OCI-LY3 (cell line): ENCODE results near the gene ZNF544.

ENCODE experiments used
- H2AFZ ChIP-seq: fragments of 200-600, 300-600 bp; shearing (Covaris generic); 2 replicates; pipeline ENCODE4 v1.6.0; 2014; ENCODE audit warnings: antibody characterized with exemption, low read depth, low read length
- H3K27ac ChIP-seq: fragments of 200-600, 300-600 bp; sonication (generic); 2 replicates; pipeline ENCODE4 v1.5.1; 2014; ENCODE audit warnings: mild to moderate bottlenecking, low read length, moderate library complexity, mixed read lengths
- H3K27me3 ChIP-seq: fragments of 200-600, 300-600 bp; sonication (generic); 2 replicates; pipeline ENCODE4 v1.6.1; 2014; ENCODE audit warnings: low read depth, low read length, mixed read lengths
- H3K36me3 ChIP-seq: fragments of 200-600, 300-600 bp; sonication (generic); replicated peaks from 2 replicates; pipeline ENCODE3; 2014; ENCODE audit warnings: low read depth, low read length, mixed read lengths
- H3K4me1 ChIP-seq: fragments of 300-600, 200-600 bp; sonication (generic); 2 replicates; pipeline ENCODE4 v1.6.1; 2014; ENCODE audit warnings: low read length, mixed read lengths
- H3K4me2 ChIP-seq: fragments of 200-600, 300-600 bp; sonication (generic); 2 replicates; pipeline ENCODE4 v1.6.1; 2014; ENCODE audit warnings: low read length, mixed read lengths
- H3K4me3 ChIP-seq: fragments of 300-600, 200-600 bp; sonication (generic); 2 replicates; pipeline ENCODE4 v1.5.1; 2014; ENCODE audit warnings: antibody characterized with exemption, mild to moderate bottlenecking, low read length, moderate library complexity
- H3K79me2 ChIP-seq: fragments of 300-600, 200-600 bp; shearing (Covaris generic); 2 replicates; pipeline ENCODE4 v1.6.1; 2014; ENCODE audit warnings: mild to moderate bottlenecking, low read length, mixed read lengths
- H3K9ac ChIP-seq: fragments of 300-600, 200-600 bp; shearing (Covaris generic); 2 replicates; pipeline ENCODE4 v1.6.0; 2014; ENCODE audit warnings: mild to moderate bottlenecking, low read length, moderate library complexity
- H3K9me3 ChIP-seq: fragments of 200-600, 300-600 bp; shearing (Covaris generic); 2 replicates; pipeline ENCODE4 v1.6.1; 2014; ENCODE audit warnings: low read length, mixed read lengths; ENCODE audit not compliant: insufficient read depth
- H4K20me1 ChIP-seq: fragments of 200-600, 300-600 bp; sonication (generic); 2 replicates; pipeline ENCODE4 v1.6.1; 2016; ENCODE audit warnings: low read length, mixed read lengths; ENCODE audit not compliant: insufficient read depth
- EZH2phosphoT487 ChIP-seq: fragments of 200-600 bp; shearing (Covaris generic); IDR thresholded peaks from 2 replicates; pipeline ENCODE4 v1.6.1; 2018; ENCODE audit warnings: antibody characterized with exemption, mixed run types, low read depth
- TF ChIP-seq, protein P1 (sequence below): fragments of 200-600, 300-600 bp; sonication (generic); IDR thresholded peaks from 2 replicates; pipeline ENCODE4 v1.5.1; 2014; ENCODE audit warnings: antibody characterized with exemption, low read length, low read depth

Gene ZNF544

GRCh38 chr19:58227964-58228584 is 640 bp upstream of the ZNF544 start:
- H4K20me1 ChIP-seq = no peaks in the 10 kb centered on the region
- H3K36me3 ChIP-seq = peaks cover 38% of the 10 kb centered on the region
- H3K27ac ChIP-seq = peak overlapping the region; percentile 57
- TF ChIP-seq, protein P1, sequence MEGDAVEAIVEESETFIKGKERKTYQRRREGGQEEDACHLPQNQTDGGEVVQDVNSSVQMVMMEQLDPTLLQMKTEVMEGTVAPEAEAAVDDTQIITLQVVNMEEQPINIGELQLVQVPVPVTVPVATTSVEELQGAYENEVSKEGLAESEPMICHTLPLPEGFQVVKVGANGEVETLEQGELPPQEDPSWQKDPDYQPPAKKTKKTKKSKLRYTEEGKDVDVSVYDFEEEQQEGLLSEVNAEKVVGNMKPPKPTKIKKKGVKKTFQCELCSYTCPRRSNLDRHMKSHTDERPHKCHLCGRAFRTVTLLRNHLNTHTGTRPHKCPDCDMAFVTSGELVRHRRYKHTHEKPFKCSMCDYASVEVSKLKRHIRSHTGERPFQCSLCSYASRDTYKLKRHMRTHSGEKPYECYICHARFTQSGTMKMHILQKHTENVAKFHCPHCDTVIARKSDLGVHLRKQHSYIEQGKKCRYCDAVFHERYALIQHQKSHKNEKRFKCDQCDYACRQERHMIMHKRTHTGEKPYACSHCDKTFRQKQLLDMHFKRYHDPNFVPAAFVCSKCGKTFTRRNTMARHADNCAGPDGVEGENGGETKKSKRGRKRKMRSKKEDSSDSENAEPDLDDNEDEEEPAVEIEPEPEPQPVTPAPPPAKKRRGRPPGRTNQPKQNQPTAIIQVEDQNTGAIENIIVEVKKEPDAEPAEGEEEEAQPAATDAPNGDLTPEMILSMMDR = no peak
- TF ChIP-seq EZH2phosphoT487 = no peak
- peaks cover 26% of the 10 kb centered on the region for H3K9me3 ChIP-seq
- peak overlapping the region; percentile 96 for H2AFZ ChIP-seq
- peaks cover 36% of the 10 kb centered on the region for H3K79me2 ChIP-seq
- H3K27me3 ChIP-seq = no peaks in the 10 kb centered on the region
- H3K4me1 ChIP-seq = peaks cover 13% of the 10 kb centered on the region
- H3K9ac ChIP-seq = peak overlapping the region; percentile 89
- H3K4me3 ChIP-seq = peak overlapping the region; percentile 92
- H3K4me2 ChIP-seq = peak overlapping the region; percentile 93

DNA sequence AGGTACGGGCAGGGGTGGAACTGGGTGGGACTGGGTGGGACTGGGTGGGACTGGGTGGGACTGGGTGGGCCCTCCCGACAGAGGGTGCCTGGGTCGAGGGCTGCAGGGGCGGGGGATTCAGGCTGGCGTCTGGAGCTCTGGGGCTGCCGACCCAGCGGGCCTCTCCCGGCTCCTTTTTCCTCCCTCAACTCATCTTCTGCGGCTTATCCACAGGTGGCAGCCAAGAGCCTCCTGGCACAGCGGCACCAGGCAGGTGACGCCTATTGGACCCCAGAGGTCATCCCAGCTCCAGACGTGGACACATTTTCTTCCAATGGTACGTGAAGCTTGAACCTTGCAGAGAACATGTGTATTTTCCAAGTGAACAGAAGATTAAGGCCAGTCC is 533 bp downstream of the ZNF544 start:
- H2AFZ ChIP-seq = no peak overlapping the region
- H3K9ac ChIP-seq = peak overlapping the region; percentile 89
- H3K27me3 ChIP-seq = no peaks in the 10 kb centered on the region
- peak overlapping the region; percentile 57 for H3K27ac ChIP-seq
- peaks cover 44% of the 10 kb centered on the region for H3K79me2 ChIP-seq
- H3K4me3 ChIP-seq = peak overlapping the region; percentile 92
- H3K4me1 ChIP-seq = peaks cover 13% of the 10 kb centered on the region
- H3K4me2 ChIP-seq = peak overlapping the region; percentile 93
- no peak for TF ChIP-seq EZH2phosphoT487
- TF ChIP-seq, protein P1 = peak; percentile 36
- H3K36me3 ChIP-seq = peaks cover 50% of the 10 kb centered on the region
- peaks cover 35% of the 10 kb centered on the region for H3K9me3 ChIP-seq
- no peaks in the 10 kb centered on the region for H4K20me1 ChIP-seq

DNA sequence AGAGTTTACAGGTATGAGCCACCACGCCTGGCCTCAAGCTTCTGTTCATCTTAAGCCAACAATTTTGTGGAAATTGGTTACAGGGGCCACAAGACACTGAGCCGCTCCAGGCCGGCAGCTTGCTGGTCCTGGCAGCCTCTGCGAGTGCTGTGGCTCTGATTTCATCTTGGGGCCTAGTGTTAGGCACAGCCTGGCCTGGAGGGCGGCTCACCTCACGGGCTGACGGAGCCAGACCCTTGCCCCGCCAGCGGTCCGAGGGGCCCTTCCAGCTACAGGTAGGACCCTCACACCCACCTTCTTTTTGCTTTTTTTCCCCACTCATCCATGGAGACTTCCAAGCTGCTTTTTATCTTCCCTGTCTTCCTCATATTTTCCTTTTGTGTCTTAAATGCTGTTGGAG is 8.6 kb downstream of the ZNF544 start:
- no peak overlapping the region for H3K4me3 ChIP-seq
- H4K20me1 ChIP-seq = no peaks in the 10 kb centered on the region
- H3K36me3 ChIP-seq = peaks cover 91% of the 10 kb centered on the region
- no peak overlapping the region for H3K4me2 ChIP-seq
- H3K79me2 ChIP-seq = peaks cover 13% of the 10 kb centered on the region
- no peaks in the 10 kb centered on the region for H3K27me3 ChIP-seq
- no peak overlapping the region for H3K9ac ChIP-seq
- TF ChIP-seq EZH2phosphoT487 = no peak
- TF ChIP-seq, protein P1 = no peak
- no peaks in the 10 kb centered on the region for H3K4me1 ChIP-seq
- peaks cover 24% of the 10 kb centered on the region for H3K9me3 ChIP-seq
- no peak overlapping the region for H2AFZ ChIP-seq
- no peak overlapping the region for H3K27ac ChIP-seq

GRCh38 chr19:58243351-58243750 is 14.6 kb downstream of the ZNF544 start:
- H3K36me3 ChIP-seq = peaks cover 92% of the 10 kb centered on the region
- H3K4me2 ChIP-seq = no peak overlapping the region
- no peaks in the 10 kb centered on the region for H3K79me2 ChIP-seq
- TF ChIP-seq, protein P1 = no peak
- no peak for TF ChIP-seq EZH2phosphoT487
- H3K4me3 ChIP-seq = no peak overlapping the region
- no peaks in the 10 kb centered on the region for H3K27me3 ChIP-seq
- H2AFZ ChIP-seq = no peak overlapping the region
- H3K9me3 ChIP-seq = peaks cover 20% of the 10 kb centered on the region
- H4K20me1 ChIP-seq = no peaks in the 10 kb centered on the region
- H3K4me1 ChIP-seq = no peaks in the 10 kb centered on the region
- H3K9ac ChIP-seq = no peak overlapping the region
- no peak overlapping the region for H3K27ac ChIP-seq
